D721Med (cell line): ENCODE results near the gene IL10RA.
"Not testable (repeated sequence)": the region's sequence is repeated elsewhere in the genome, so short reads cannot be mapped to it uniquely, and the experiment has no call there.

Experiments
- DNase-seq: peaks from one replicate; pipeline ENCODE4 v3.0.0; 2011; ENCODE audit warnings: low spot score; ENCODE audit not compliant: insufficient read length
- FAIRE-seq: peaks from 2 replicates; lab custom pipeline; 2011; peaks lifted over from hg19 to GRCh38; lab: Jason Lieb, UNC
- TF ChIP-seq, protein P1 (sequence below): IDR thresholded peaks from 2 replicates; pipeline ENCODE4 v1.5.1; 2012; ENCODE audit warnings: mild to moderate bottlenecking, control low read depth; ENCODE audit not compliant: insufficient read depth; ENCODE audit errors: missing control alignments

The IL10RA gene

DNA sequence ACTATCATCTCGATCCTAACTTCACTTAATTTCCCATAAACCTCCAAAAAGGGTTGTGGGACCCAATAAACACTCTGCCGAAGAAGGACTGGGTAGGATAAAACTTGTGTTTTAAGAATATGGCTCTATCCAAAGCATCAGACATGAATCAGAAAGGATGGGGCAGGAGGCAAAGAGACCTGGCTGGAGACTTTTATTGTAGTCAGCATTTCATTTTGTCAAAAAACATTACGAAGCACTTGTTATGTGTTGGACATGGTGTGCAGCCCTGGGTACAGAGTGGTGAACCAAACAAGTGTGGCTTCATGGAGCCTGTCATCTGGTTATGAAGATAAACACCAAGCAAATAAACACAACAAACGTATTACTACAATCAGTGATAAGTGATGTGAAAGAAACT is 17.3 kb downstream of the IL10RA start:
- TF ChIP-seq, protein P1, sequence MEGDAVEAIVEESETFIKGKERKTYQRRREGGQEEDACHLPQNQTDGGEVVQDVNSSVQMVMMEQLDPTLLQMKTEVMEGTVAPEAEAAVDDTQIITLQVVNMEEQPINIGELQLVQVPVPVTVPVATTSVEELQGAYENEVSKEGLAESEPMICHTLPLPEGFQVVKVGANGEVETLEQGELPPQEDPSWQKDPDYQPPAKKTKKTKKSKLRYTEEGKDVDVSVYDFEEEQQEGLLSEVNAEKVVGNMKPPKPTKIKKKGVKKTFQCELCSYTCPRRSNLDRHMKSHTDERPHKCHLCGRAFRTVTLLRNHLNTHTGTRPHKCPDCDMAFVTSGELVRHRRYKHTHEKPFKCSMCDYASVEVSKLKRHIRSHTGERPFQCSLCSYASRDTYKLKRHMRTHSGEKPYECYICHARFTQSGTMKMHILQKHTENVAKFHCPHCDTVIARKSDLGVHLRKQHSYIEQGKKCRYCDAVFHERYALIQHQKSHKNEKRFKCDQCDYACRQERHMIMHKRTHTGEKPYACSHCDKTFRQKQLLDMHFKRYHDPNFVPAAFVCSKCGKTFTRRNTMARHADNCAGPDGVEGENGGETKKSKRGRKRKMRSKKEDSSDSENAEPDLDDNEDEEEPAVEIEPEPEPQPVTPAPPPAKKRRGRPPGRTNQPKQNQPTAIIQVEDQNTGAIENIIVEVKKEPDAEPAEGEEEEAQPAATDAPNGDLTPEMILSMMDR: no peak
- FAIRE-seq (no peak), DNase-seq (no peak)

DNA sequence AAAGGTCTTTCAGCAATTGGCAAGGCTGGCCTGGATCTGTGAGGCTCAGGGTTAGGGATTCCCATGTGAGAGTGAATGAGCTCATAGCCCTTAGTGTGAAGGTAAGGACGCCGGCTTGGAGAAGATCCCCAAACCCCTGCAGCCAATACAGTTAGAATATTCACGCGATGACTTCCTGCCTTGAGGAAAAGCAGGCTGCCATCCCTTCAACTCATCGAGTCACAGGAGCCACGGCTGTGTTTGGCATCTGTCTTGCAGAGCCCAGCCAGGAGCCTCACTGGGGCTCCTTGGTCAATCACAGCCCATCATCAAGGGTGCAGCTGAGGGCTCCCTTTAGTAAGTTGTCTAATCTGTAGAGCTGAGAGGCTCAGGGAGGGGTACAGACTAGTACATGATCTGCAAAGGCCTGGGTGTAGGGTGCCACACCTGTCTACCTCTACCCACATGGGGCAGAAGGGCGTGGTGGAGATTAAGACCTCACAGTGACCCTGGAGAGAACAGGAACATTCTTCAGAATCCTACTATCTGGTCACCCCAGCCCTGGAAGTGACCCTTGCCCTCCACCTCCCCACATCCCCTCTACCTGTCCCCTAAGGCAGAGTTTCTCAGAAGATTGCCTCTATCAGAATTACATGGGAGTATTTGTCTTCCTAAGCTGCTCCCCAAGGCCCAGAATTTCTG is 18.5 kb downstream of the IL10RA start:
- FAIRE-seq (no peak), DNase-seq (no peak)

DNA sequence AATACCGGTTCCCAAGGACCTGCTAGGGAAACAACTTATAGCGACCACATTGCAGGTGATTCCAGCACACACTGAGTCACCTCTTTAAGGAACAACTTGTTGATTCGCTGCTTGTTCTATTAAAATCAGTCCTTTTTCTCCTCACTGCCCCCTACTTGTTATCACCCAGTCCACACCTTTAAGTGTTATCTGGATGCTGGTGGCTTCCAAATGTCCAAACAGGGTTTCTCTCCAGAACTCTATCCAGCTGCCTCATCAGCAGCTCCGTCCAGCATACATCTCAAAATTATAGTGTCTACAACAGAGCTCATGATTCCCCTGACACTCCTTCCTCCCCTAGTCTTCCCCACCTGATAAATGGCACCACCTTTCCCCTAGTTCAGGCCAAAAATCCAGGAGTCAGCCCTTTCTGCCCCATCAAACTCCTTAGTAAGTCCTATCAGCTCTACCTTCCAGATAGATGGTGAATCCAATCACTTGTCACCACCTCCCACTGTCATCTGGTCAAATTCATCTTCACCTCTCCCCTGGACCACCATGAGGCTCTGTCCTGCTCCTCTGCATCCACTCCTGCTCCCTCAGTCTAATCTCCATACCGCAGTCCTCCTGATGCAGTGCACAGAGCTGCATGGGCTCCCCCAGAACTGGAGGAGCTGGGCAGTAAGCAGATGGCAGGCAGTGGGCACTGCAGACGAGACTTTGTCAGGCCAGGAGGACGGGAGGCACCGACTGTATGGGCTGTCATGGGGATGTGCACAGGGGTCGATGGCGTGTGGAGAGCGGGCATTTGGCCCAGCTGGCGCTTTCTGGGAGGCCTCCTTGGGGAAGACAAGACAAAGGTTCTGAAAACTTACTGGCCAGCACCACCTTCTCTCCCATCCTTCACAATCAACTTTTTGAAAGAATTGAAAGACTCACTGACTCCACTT is 19.3 kb downstream of the IL10RA start:
- TF ChIP-seq, protein P1: no peak
- no peak for DNase-seq
- FAIRE-seq: no peak

More for the DNA sequence above, 18.5 kb downstream of the IL10RA start:
- TF ChIP-seq, protein P1: no peak

DNA sequence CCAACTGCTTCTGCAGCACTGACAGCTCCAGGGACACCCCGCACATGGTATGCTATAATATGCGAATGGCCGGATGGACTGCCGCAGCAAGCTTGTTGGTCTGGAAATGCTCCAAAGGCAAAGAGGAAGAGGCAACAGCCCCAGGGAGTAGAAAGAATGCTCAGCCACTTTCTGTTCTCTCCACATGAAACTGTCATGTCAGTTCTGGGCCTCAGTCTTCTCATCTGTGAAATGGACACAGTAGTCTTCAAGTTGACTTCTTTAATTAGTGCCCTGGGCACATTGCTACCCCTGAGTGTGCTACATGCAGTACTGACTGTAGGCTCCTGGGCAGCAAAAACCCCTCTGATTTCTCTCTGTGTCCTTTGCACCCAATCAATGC is 19.9 kb downstream of the IL10RA start:
- no peak for FAIRE-seq

DNA sequence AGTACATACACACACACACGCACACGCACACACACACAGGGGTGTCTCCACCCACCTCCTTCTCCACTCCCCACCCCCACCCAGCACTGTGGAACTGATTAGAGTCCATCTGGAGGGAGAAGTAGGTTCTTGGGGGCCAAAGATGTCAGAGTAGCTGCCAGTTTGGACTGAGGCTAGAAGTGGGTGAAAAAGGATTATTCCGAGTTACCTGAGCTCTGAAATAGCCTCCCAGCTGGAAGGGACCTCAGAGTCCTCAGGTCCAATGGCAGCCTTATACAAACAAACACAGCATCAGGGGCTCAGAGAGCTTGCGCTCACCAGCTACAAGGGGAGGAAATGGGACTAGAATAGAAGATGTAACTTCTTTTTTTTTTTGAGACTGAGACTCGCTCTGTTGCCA is 20.8 kb downstream of the IL10RA start:
- TF ChIP-seq, protein P1: no peak
- DNase-seq (no peak), FAIRE-seq (no peak)

More for the DNA sequence above, 19.9 kb downstream of the IL10RA start:
- TF ChIP-seq, protein P1: no peak
- DNase-seq: no peak

DNA sequence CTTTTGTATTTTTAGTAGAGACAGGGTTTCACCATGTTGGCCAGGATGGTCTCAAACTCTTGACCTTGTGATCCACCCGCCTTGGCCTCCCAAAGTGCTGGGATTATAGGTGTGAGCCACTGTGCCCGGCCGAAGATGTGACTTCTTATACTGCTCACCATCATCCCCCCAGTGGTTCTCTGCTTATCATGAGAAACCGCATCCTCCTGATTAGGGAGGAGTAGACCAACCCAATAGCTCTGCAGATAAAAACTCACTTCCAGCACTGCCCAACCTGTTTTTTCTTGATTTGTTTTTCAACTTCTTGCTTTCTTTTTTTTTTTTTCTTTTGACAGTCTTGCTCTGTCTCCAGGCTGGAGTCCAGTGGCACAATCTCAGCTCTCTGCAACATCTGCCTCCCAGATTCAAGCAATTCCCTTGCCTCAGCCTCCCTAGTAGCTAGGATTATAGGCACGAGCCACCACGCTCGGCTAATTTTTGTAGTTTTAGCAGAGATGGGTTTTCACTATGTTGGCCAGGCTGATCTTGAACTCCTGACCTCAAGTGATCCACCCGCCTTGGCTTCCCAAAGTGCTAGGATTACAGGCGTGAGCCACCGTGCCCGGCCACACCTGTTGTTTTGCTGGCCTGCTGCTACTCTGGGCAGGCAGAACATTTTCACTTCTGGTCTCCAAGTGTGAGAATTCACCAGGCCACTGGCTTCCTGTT is 21.5 kb downstream of the IL10RA start:
- not testable (repeated sequence) for DNase-seq, FAIRE-seq

DNA sequence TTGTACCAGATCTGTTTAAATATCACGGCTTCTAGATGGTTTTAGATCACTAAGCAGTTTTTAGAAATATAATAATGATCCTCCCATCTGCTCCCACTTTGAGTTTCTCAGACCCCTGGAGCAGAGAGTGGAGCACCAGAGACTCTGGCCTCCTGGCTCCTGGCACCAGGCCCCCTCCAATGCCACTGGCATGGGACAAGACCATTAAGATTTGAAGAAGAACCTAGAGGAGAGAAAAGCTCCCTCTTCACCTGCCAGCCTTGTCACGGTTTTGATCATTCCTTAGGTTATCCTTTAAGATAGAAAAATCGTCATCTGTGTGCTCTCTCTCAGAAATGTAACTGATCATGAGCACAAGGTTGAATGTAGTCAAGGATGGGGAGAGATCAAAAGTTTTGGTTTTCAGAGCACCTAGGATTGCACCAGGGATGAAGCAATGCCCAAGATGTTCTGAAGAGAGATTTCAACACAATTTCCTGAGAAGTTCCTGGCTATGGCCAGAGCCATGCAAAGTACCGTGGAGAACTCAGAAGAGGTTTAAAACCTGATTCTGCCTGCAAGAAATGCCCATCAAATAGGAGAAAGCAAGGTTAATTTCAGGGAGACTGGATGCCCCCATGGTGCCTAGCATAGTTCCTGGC is 22.2 kb downstream of the IL10RA start:
- no peak for DNase-seq
- FAIRE-seq: no peak
- TF ChIP-seq, protein P1: no peak
